ACC112 (cell line): ENCODE data around the gene REL.

Experiments used
- H2AFZ ChIP-seq: fragments of 200-600 bp; sonication (generic); one replicate; pipeline ENCODE4 v1.6.0; 2017; ENCODE audit warnings: antibody characterized with exemption, low read length; ENCODE audit not compliant: unreplicated experiment
- H3K27ac ChIP-seq: fragments of 200-600 bp; sonication (generic); 2 replicates; pipeline ENCODE4 v1.5.1; 2014; ENCODE audit warnings: low read depth, mild to moderate bottlenecking, antibody characterized with exemption, low read length, moderate library complexity
- H3K27me3 ChIP-seq: fragments of 200-600 bp; sonication (generic); 2 replicates; pipeline ENCODE4 v1.6.1; 2014; ENCODE audit warnings: mild to moderate bottlenecking, antibody characterized with exemption, low read length, moderate library complexity, mixed read lengths; ENCODE audit not compliant: insufficient read depth
- H3K36me3 ChIP-seq: fragments of 200-600 bp; sonication (generic); 2 replicates; pipeline ENCODE4 v1.6.1; 2016; ENCODE audit warnings: mild to moderate bottlenecking, antibody characterized with exemption, low read length, moderate library complexity, mixed read lengths; ENCODE audit not compliant: insufficient read depth
- H3K4me1 ChIP-seq: fragments of 200-600 bp; sonication (generic); one replicate; pipeline ENCODE4 v1.6.1; 2016; ENCODE audit warnings: low read length, mixed read lengths; ENCODE audit not compliant: insufficient read depth, unreplicated experiment, control insufficient read depth
- H3K4me3 ChIP-seq: fragments of 200-600 bp; sonication (generic); 2 replicates; pipeline ENCODE4 v1.5.1; 2014; ENCODE audit warnings: mild to moderate bottlenecking, low read depth, low read length
- H3K79me2 ChIP-seq: fragments of 200-600 bp; sonication (generic); one replicate; pipeline ENCODE4 v1.6.0; 2016; ENCODE audit warnings: low read length; ENCODE audit not compliant: control insufficient read depth, unreplicated experiment, insufficient read depth

REL gene

DNA sequence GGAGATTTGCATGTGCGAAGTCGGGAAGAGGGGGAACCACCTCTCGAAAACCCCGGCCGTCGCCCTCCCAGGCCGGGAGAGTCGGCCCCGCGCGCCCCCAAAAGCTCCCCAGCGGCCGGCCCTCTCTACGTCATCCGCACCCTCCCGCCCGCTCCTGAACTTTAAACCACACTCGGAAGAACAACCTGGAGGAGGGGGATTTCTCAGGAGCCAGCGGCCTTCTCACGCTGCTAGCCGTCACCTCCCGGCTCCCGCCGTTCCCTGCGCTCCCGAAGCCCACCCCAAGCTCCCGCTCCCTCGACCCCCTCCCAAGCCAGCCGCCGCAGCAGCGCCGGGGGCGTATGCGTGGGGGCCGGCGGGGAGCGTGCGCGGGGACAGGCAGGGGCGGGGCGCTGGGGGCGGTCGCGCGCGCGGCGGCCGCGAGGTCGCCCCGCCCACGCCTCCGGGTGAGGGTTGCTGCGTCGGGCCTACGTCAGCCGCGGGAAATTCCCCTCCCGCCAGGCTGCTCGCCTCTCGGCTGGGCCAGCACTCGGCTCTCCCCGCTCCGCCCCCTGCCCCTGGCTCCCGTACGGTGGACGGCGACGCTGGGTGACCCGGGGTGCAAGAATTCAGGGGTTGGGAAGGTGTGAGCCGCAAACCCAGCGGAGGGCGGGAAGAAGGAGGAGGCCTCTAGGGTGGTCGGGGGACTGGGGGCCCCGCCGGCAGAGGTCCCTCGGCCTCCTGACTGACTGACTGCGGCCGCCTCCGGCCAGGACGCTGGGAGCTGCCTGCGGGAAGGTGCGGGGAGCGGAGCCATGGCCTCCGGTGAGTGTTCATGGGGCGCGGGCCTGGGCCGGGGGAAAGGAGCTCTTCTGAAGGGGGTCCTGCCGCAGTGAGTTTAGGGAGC lies at the start of gene REL:
TSS of gene REL (plus strand) at position 528 of the 886 bp plus-strand sequence. CDS start at position 795, 267 bp downstream.
- Histone ChIP-seq H3K27me3 (no peaks in the 10 kb centered on the region), H2AFZ (peak within 1 kb of the TSS; percentile 93), H3K79me2 (peaks cover 44% of the 10 kb centered on the region), H3K4me3 (peak within 1 kb of the TSS; percentile 95), H3K36me3 (no peaks in the 10 kb centered on the region), H3K4me1 (peaks cover 15% of the 10 kb centered on the region), H3K27ac (peak within 1 kb of the TSS; percentile 88)

DNA sequence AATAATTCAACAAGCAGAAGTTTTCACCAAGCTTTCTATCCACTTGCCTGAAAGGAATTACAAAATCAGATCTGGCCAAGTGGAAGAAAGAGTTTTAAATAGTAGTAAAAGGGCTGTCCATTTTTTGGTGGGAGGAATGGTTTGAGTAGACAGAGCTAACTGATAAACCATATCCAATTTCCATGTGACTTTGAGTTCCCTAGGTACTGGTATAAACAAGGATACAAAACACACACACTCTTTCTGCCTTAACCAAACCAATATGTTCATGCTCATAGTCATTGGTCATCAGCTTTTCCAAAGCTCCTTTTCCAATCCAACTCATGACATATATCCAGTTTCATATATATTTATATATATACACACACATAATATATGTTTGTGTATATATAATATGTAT lies 49.5 kb upstream of the REL start:
- Histone ChIP-seq H3K4me1 (no peaks in the 10 kb centered on the region), H3K27me3 (peaks cover 74% of the 10 kb centered on the region), H3K36me3 (no peaks in the 10 kb centered on the region), H2AFZ (no peak overlapping the region), H3K79me2 (no peaks in the 10 kb centered on the region), H3K4me3 (no peak overlapping the region), H3K27ac (no peak overlapping the region)

- Histone ChIP-seq H3K4me3 (no peak overlapping the region), H3K79me2 (no peaks in the 10 kb centered on the region), H3K27ac (no peak overlapping the region), H3K36me3 (no peaks in the 10 kb centered on the region), H3K27me3 (peaks cover 79% of the 10 kb centered on the region), H3K4me1 (no peaks in the 10 kb centered on the region), H2AFZ (no peak overlapping the region)
Observed at GRCh38 chr2:60832621-60833020, 48.8 kb upstream of the REL start.

DNA sequence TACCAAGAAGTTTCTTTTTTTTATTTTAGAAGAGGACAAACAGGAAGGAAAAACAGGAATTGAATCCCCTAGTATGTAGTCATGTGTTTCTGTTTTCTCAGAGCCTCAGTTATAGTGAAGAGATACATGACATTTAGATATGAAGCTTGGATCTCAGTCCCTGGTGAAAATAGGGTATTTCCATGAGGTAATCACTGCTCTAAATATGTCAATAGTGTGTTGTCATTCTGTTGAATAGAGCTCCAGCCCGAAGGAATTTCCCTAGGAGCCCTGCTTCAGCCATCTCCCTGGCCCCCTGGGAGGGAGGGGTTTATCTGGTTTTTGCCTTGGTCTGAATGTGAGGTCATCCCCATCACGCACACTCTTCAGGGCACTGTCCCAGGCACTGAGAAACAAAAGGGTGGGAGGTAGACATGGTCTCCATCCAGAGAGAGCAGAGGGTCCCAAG lies 47.1 kb upstream of the REL start:
- Histone ChIP-seq H3K27me3 (peaks cover 82% of the 10 kb centered on the region), H3K4me1 (no peaks in the 10 kb centered on the region), H2AFZ (no peak overlapping the region), H3K27ac (no peak overlapping the region), H3K36me3 (no peaks in the 10 kb centered on the region), H3K4me3 (no peak overlapping the region), H3K79me2 (no peaks in the 10 kb centered on the region)

- Histone ChIP-seq H3K79me2 (no peaks in the 10 kb centered on the region), H3K4me1 (no peaks in the 10 kb centered on the region), H3K36me3 (no peaks in the 10 kb centered on the region), H2AFZ (no peak overlapping the region), H3K27ac (no peak overlapping the region), H3K27me3 (peaks cover 60% of the 10 kb centered on the region), H3K4me3 (no peak overlapping the region)
Observed at GRCh38 chr2:60836491-60836890, 44.9 kb upstream of the REL start.

DNA sequence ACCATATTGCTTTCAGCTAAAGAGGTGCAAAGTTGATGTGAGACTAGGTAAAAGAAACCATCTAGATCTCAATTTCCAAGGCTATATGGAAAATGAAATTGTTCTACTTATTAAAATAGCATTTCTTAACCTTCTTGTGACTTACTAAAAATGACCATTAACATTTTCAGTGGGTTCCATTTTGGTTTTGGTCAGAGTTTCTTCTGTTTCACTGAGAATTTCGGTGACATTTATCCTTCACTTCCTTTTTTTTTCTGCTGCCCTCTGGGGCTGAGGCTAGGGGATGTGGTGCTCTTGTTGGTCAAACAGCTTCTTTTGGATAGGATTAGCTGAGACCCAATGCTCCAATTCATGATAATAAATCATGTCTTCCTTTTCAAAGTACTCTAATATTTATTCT lies 44.3 kb upstream of the REL start:
- Histone ChIP-seq H3K79me2 (no peaks in the 10 kb centered on the region), H2AFZ (no peak overlapping the region), H3K27me3 (peaks cover 56% of the 10 kb centered on the region), H3K4me3 (no peak overlapping the region), H3K4me1 (no peaks in the 10 kb centered on the region), H3K36me3 (no peaks in the 10 kb centered on the region), H3K27ac (no peak overlapping the region)

DNA sequence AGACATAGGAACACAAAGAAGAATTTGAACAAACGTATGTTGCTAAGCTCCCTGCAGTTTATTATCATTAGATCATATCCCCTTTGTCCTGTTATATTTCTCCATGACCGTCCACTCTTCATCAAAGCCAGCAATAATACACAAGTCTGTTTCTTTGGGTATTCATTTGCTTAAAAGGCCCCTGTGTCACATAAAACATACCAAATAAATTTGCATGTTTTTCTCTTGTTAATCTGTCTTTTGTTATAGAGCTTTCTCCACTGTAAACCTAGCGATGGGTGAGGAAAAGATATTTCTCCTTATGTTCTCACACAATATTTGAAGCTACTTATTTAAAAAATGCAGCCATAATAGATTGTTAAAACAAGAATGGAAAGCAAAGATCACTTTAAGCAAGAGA lies 42.9 kb upstream of the REL start:
- Histone ChIP-seq H3K36me3 (no peaks in the 10 kb centered on the region), H3K4me1 (no peaks in the 10 kb centered on the region), H3K4me3 (no peak overlapping the region), H3K27ac (no peak overlapping the region), H3K79me2 (no peaks in the 10 kb centered on the region), H3K27me3 (peaks cover 42% of the 10 kb centered on the region), H2AFZ (no peak overlapping the region)

- Histone ChIP-seq H3K36me3 (no peaks in the 10 kb centered on the region), H3K79me2 (no peaks in the 10 kb centered on the region), H3K4me3 (no peak overlapping the region), H3K27me3 (peaks cover 38% of the 10 kb centered on the region), H3K27ac (no peak overlapping the region), H3K4me1 (no peaks in the 10 kb centered on the region), H2AFZ (no peak overlapping the region)
Observed at GRCh38 chr2:60839126-60839813, 42.1 kb upstream of the REL start.

- Histone ChIP-seq H3K27me3 (peaks cover 22% of the 10 kb centered on the region), H2AFZ (no peak overlapping the region), H3K36me3 (no peaks in the 10 kb centered on the region), H3K4me1 (no peaks in the 10 kb centered on the region), H3K27ac (no peak overlapping the region), H3K79me2 (no peaks in the 10 kb centered on the region), H3K4me3 (no peak overlapping the region)
Observed at GRCh38 chr2:60840880-60841279, 40.5 kb upstream of the REL start.

DNA sequence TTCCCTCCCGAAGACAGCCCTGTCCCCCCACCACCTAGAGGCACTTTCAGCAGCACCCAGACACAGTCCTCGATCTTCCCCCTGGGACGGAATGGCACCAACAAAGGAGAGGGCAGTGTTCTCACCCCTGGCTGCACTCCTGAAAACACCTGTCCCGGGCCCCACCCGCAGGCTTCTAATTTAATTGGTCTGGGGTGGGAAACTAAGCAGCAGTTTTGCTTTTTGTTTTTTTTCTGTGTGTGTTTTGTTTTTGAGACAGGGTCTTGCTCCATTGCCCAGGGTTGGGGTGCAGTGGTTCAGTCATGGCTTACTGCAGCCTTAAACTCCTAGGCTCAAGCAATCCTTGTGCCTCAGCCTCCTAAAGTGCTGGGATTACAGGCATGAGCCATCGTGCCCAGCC lies 38.4 kb upstream of the REL start:
- H3K27ac ChIP-seq: no peak overlapping the region
- H3K79me2 ChIP-seq: no peaks in the 10 kb centered on the region
- no peaks in the 10 kb centered on the region for H3K4me1 ChIP-seq
- H3K4me3 ChIP-seq: no peak overlapping the region
- H3K27me3 ChIP-seq: peaks cover 4% of the 10 kb centered on the region; the same call in 1 of the 2 replicates
- no peaks in the 10 kb centered on the region for H3K36me3 ChIP-seq
- no peak overlapping the region for H2AFZ ChIP-seq

- H2AFZ ChIP-seq: no peak overlapping the region
Observed at GRCh38 chr2:60844105-60844504, 37.3 kb upstream of the REL start.

More at GRCh38 chr2:60844105-60844504, 37.3 kb upstream of the REL start:
- Histone ChIP-seq H3K79me2 (no peaks in the 10 kb centered on the region), H3K4me1 (no peaks in the 10 kb centered on the region), H3K27ac (no peak overlapping the region), H3K4me3 (no peak overlapping the region), H3K27me3 (peaks cover 4% of the 10 kb centered on the region; the same call in 1 of the 2 replicates), H3K36me3 (no peaks in the 10 kb centered on the region)
